ENCODE measurements around the gene LYRM7.
A peak's percentile ranks its signal among the peaks of the same experiment; 100 is the strongest.
"Not testable (repeated sequence)": the region's sequence is repeated elsewhere in the genome, so short reads cannot be mapped to it uniquely, and the experiment has no call there.

Gene LYRM7

DNA sequence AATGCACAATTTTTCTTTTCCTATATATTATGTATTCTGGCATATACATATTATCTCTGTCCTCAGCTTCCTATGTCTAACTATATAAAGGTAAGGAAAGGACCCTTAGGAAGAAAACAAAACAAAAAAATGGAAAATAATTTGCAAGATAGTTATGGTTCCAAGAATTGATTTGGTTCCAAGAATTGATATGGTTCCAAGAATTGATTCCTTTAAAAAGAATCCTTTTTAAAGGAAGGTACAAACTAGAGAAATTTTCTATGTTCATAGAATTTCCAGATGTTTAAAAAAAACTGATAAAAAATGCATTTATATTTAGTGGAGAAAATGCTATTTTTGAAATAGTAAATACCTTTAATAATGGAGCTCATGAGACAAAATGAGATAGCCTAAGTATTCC lies 12.1 kb downstream of the LYRM7 start:
- DNase-seq: no peak

- DNase-seq: no peak
These were observed 14.9 kb downstream of the LYRM7 start for GRCh38 chr5:131185523-131186104.

GRCh38 chr5:131186561-131187256 lies 16.0 kb downstream of the LYRM7 start:
- no peak for DNase-seq

DNA sequence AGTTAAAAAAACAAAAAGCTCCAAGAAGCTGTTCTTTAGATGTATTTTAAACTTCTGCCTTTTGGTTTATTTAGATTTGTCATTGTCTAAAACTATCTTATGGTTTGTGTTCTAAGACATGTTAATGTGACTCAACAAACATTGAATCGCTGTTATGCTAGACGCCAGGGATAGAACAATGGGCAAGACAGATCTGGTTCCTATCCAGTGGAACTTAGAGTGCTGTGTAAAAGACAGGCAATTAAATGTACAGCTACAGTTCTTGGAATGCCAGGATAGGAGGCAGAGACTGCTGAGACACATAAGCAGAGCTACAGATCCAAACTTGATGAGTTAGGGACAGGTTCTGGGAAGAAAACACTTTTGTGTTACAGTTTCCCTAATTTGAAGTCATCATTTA lies 22.4 kb downstream of the LYRM7 start:
- no peak for DNase-seq

- DNase-seq: not testable (repeated sequence)
These were observed 23.2 kb downstream of the LYRM7 start for GRCh38 chr5:131193897-131194296.

GRCh38 chr5:131194725-131195124 lies 24.0 kb downstream of the LYRM7 start:
- DNase-seq: no peak

- DNase-seq: no peak
These were observed 25.0 kb downstream of the LYRM7 start for GRCh38 chr5:131195696-131196095.

DNA sequence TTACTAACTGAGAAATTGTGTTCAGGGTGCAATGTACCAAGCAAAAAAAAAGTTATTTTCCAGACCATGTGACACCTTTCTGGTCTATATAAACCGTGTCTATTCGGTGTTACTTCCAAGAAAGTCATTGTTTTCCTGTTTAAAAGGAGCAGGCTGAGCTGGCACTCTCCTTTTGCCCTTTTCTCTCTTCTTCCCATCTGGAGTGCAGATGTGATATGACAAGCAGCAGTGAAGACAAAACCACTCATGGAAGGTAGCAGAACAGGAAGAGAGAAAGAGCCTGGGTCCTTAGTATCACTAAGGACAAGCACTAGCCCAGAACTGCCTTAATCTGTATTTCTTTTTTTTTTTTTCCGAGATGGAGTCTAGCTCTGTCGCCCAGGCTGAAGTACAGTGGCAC lies 25.6 kb downstream of the LYRM7 start:
- DNase-seq: no peak

- DNase-seq: no peak
These were observed 27.9 kb downstream of the LYRM7 start for GRCh38 chr5:131198625-131199024.

- DNase-seq: no peak
These were observed 29.8 kb downstream of the LYRM7 start for GRCh38 chr5:131200560-131200959.

- no peak for DNase-seq
These were observed 34.2 kb downstream of the LYRM7 start for GRCh38 chr5:131204964-131205363.

DNA sequence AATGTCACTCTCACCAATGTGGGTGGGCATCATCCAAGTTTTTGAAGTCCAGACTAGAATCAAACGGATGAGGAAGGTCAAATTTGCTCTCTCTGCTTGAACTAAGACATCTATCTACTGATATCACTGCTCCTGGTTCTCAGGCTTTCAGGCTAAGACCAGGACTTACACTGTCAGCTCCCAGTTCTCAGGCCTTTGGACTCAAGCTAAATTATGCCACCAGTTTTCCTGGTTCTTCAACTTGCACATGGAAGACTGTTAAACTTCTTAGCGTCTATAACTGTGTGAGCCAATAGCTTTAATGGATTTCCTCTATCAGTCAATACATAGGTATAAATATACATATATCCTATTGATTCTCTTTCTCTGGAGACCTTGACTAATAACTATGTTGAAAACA lies 35.3 kb downstream of the LYRM7 start:
- DNase-seq: no peak

GRCh38 chr5:131206772-131207171 lies 36.0 kb downstream of the LYRM7 start:
- no peak for DNase-seq

DNA sequence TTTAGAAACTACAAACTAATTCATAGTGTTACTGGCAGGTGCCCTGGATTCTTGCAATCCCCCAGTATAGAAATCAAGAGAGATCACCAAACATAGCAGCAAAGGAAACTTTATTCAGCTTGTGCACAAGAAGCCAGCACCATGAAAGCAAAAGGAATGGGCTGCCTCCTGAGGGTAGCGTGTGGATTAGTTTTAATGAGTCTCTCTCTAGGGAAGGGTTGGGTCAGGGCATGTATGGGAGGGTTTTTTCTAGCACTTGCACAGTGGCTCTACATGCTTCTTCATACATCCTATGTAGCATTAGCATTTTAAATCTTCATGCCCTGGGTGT lies 38.4 kb downstream of the LYRM7 start:
- DNase-seq: no peak

GRCh38 chr5:131209506-131210150 lies 38.9 kb downstream of the LYRM7 start:
- DNase-seq: peak; percentile 9

- no peak for DNase-seq
These were observed 39.4 kb downstream of the LYRM7 start for GRCh38 chr5:131210151-131210510.

DNA sequence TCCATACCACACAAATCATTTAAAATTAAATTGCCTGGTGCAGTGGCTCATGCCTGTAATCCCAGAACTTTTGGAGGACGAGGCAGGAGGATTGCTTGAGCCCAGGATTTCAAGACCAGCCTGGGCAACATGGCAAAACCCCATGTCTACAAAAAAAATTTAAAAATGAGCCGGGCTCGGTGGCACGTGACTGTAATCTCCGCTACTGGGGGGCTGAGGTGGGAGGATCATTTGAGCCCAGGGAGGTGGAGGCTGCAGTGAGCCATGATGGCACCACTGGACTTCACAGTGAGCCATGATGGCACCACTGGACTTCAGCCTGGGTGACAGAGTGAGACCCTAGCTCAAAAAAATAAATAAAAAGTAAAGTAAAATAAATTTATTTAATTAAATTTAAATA lies 40.9 kb downstream of the LYRM7 start:
- DNase-seq: no peak

GRCh38 chr5:131212471-131213021 lies 41.8 kb downstream of the LYRM7 start:
- DNase-seq: no peak

DNA sequence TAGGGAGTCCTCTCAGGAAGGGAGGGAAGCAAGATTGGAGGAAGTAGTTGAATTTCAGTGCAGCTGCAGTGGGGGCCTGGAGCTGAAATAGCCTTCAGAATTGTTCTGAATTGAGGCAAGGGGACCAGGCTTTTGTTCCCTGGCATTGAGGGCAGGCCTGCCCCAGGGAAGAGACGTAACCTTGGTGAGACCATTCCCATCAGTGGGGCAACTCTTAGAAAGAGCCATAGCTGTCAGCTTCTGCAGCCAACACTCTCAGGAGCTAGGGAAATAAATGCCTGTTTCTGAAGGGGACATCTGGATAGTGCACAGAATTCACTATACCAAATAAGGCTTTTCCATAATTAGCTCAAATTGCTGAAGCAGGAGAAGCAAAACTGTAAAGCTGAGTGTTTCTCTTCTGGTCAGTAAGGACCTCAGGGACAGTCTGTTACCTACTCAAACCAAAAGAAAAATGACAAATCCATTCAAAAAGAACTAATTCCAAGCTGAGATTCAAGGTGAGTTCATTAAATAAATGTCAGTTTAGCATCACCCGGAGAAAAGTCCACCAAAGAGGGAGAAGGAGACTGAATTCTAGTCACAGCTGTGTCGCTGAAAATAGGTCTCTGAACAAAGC lies 44.0 kb downstream of the LYRM7 start:
- DNase-seq: no peak

GRCh38 chr5:131217791-131218190 lies 47.0 kb downstream of the LYRM7 start:
- DNase-seq: no peak

DNA sequence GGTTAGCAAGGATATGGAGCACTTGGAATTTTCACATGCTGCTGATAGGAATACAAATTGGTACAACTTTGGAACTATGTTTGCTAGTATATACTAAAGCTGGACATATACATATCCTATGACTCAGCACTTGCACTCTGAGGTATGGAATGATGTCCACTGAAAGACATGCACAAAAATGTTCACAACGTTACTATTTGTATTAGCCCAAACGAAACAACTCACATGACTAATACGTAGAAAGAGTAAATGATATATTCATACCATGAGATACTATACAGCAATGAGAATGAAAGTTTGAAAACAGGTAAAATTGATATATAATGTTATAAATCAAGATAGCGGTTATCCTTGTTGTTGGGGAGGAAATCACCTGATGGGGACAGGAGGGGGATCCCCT lies 47.6 kb downstream of the LYRM7 start:
- DNase-seq: no peak

DNA sequence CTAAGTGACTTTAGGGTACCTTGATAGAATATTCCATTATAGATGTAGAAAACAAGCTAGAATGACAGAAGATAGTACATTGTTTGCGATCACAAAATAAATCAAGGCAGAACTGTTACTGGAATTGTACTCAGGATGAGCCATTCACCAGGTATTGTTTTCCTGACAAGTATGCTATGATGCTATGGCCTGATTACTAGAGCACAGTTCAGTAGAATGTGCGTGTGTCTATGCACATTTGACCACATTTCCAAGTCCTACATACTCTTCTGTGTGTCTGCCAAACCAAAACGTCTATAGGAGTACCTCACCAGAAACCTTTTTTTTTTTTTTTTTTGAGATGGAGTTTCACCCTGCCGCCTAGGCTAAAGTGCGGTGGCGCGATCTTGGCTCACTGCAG lies 49.8 kb downstream of the LYRM7 start:
- DNase-seq: no peak

GRCh38 chr5:131221008-131221703 lies 50.4 kb downstream of the LYRM7 start:
- DNase-seq: no peak
